HepG2 (cell line): ENCODE measurements around the gene ARID5B. TPM values are rescaled to one million over a fixed set of nuclear protein-coding genes. Genes with fewer than 3 reads are reported as not detected.

Source experiments
- ASH2L ChIP-seq: fragments of 300-600, 200-600 bp; sonication (generic); IDR thresholded peaks from 2 replicates; pipeline ENCODE4 v1.7.0; 2017; ENCODE audit warnings: low read depth, mild to moderate bottlenecking, moderate library complexity, mixed read lengths, low read length; ENCODE audit not compliant: insufficient read length
- CREM ChIP-seq, 2 experiments: sonication (generic) in 1 of 2; formaldehyde crosslinking in 1 of 2; IDR thresholded peaks; 2 replicates each; pipeline versions ENCODE4 v1.4.0 to v1.6.1; 2016 to 2020; ENCODE audit warnings: antibody characterized with exemption in 1 of 2, mild to moderate bottlenecking in 1 of 2, missing genetic modification reagents in 1 of 2
- ELF3 ChIP-seq: IDR thresholded peaks from 2 replicates; pipeline ENCODE4 v1.6.1; 2016; ENCODE audit warnings: missing genetic modification reagents, missing compliant biosample characterization
- MBD4 ChIP-seq: IDR thresholded peaks from 2 replicates; pipeline ENCODE4 v1.6.1; 2012; ENCODE audit warnings: low read length, inconsistent platforms, borderline replicate concordance
- MED1 ChIP-seq: sonication (generic); formaldehyde crosslinking; IDR thresholded peaks from 2 replicates; pipeline ENCODE4 v1.4.0; 2020; ENCODE audit warnings: missing genetic modification reagents
- MTA3 ChIP-seq: sonication (generic); formaldehyde crosslinking; IDR thresholded peaks from 2 replicates; pipeline ENCODE4 v1.4.0; 2020; ENCODE audit warnings: missing genetic modification reagents
- MTF2 ChIP-seq: sonication (generic); formaldehyde crosslinking; IDR thresholded peaks from 2 replicates; pipeline ENCODE4 v1.5.0; 2020; ENCODE audit warnings: missing genetic modification reagents, borderline replicate concordance
- SALL1 ChIP-seq: sonication (generic); formaldehyde crosslinking; IDR thresholded peaks from 2 replicates; pipeline ENCODE4 v1.8.0; 2022; ENCODE audit warnings: mild to moderate bottlenecking, missing genetic modification reagents
- SMAD3 ChIP-seq: sonication (generic); formaldehyde crosslinking; IDR thresholded peaks from 2 replicates; pipeline ENCODE4 v1.4.0; 2020; ENCODE audit warnings: missing genetic modification reagents
- SOX13 ChIP-seq, 3 experiments: fragments of 450-650 bp in 1 of 3; sonication (generic) in 1 of 3; formaldehyde crosslinking in 1 of 3; IDR thresholded peaks in 2 of 3; conservative IDR thresholded peaks in 1 of 3; 2 replicates each; pipeline versions ENCODE4 v1.5.0 to v1.6.1; 2016 to 2020; ENCODE audit warnings: antibody characterized with exemption in 1 of 3, mild to moderate bottlenecking in 1 of 3, missing compliant biosample characterization in 1 of 3, missing genetic modification reagents in 1 of 3, moderate library complexity in 1 of 3
- ZBTB7B ChIP-seq: sonication (generic); formaldehyde crosslinking; IDR thresholded peaks from 2 replicates; pipeline ENCODE4 v1.4.0; 2020; ENCODE audit warnings: missing genetic modification reagents
- ZNF12 ChIP-seq: sonication (generic); formaldehyde crosslinking; IDR thresholded peaks from 2 replicates; pipeline ENCODE4 v1.5.0; 2020; ENCODE audit warnings: missing genetic modification reagents
- ZNF143 ChIP-seq: sonication (generic); formaldehyde crosslinking; IDR thresholded peaks from 2 replicates; pipeline ENCODE4 v1.4.0; 2020; ENCODE audit warnings: missing genetic modification reagents
- ZNF331 ChIP-seq: sonication (generic); formaldehyde crosslinking; IDR thresholded peaks from 2 replicates; pipeline ENCODE4 v1.4.0; 2020; ENCODE audit warnings: missing genetic modification reagents
- ZNF547 ChIP-seq: sonication (generic); formaldehyde crosslinking; IDR thresholded peaks from 2 replicates; pipeline ENCODE4 v1.5.1; 2020; ENCODE audit warnings: mild to moderate bottlenecking, missing genetic modification reagents
- ZNF878 ChIP-seq: sonication (generic); formaldehyde crosslinking; IDR thresholded peaks from 2 replicates; pipeline ENCODE4 v1.8.1; 2023; ENCODE audit warnings: mild to moderate bottlenecking, missing genetic modification reagents, moderate library complexity
- ZSCAN9 ChIP-seq: IDR thresholded peaks from 2 replicates; pipeline ENCODE4 v1.6.1; 2016; ENCODE audit warnings: borderline replicate concordance
- polyA plus RNA-seq, 8 experiments: library from polyadenylated mRNA; depleted of rRNA in 3 of 8; stranded (reverse) in 7 of 8; unstranded in 1 of 8; fragments of >200 nt; fragmentation: Illumina TruSeq in 4 of 8; extraction: Trizol in 4 of 8; gene quantifications; 2 replicates each; pipeline versions ENCODE4 v1.2.1 to v1.2.3, GENCODE V29; 2011 to 2016; ENCODE audit warnings: low read depth in 4 of 8, missing spikeins in 1 of 8, mixed read lengths in 1 of 8; ENCODE audit not compliant: insufficient read depth in 1 of 8
- total RNA-seq, 5 experiments: library from RNA; depleted of rRNA; stranded (reverse); fragments of >200 nt; fragmentation: Illumina TruSeq; extraction: Trizol; gene quantifications; 2 replicates each; pipeline ENCODE4 v1.2.3, GENCODE V29; 2016; ENCODE audit warnings: low read depth in 1 of 5
- TF ChIP-seq, protein P1 (sequence below), 2 experiments: fragments of 450-650 bp in 1 of 2; sonication (generic) in 1 of 2; formaldehyde crosslinking; IDR thresholded peaks; 2 replicates each; pipeline versions ENCODE4 v1.5.0 to v1.8.0; 2020 to 2022; ENCODE audit warnings: mild to moderate bottlenecking in 1 of 2, missing genetic modification reagents in 1 of 2
- TF ChIP-seq, protein P2 (sequence below): sonication (generic); formaldehyde crosslinking; IDR thresholded peaks from 2 replicates; pipeline ENCODE4 v1.4.0; 2020; ENCODE audit warnings: missing genetic modification reagents
- TF ChIP-seq, protein P3 (sequence below): sonication (generic); formaldehyde crosslinking; conservative IDR thresholded peaks from 2 replicates; pipeline ENCODE4 v1.4.0; 2020; ENCODE audit warnings: missing genetic modification reagents
- TF ChIP-seq, protein P4 (sequence below): sonication (generic); formaldehyde crosslinking; IDR thresholded peaks from 2 replicates; pipeline ENCODE4 v1.4.0; 2020; ENCODE audit warnings: mild to moderate bottlenecking, missing genetic modification reagents
- TF ChIP-seq, protein P5 (sequence below): sonication (generic); formaldehyde crosslinking; IDR thresholded peaks from 2 replicates; pipeline ENCODE4 v1.4.0; 2020; ENCODE audit warnings: missing genetic modification reagents

ARID5B gene
- total and polyA plus RNA-seq, 2 of the 13 experiments (the other 11 are each of a cell fraction or from before 2014, with no cell fraction given) = 6.2 to 21.1 TPM

DNA sequence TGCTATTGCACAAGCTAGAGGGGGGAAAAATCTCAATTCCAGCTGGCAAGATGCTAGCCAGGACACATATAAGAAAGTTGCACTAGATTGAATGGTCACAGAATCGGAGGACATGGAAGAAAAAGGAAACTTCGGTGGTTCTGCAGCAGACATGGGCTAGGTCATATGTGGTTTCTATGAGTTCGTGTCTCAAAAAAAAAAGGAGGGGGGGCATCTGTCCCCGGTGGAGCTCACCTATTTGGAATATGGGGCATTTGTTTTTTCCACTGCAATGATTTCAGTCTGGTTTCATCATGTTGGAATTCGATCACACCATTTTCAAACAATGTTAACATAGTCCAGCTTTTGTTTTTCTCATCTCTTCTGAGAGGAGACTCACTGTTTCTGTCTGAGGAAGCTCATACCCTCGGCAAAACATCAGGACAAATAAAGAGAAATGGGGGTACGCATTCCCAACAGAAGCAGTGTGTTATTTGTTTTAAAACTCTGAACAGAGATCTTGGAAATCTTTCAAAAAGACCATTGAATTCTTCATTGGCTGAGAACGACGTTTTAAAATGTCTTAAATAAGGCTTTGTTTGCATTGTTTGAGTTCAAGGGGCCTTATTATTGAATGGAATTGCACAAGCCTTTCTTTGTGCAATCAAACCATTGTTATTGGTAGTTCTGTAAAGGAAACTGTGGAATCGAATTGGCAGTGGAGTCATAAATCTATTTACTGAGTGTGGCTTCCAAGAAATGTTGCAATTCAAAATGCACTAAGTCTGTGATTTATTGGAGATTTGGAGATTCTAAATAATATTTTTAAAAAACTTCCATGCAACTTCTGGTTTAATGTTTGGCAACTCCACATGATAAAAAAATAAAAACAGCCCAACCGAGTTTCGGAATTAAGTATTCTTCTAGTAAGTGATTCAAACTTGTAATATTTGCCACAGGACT is 194.0 kb downstream of the ARID5B start (continued):
- TF ChIP-seq MED1 (CRISPR knock-in tag) (peak; percentile 66), SMAD3 (CRISPR knock-in tag) (peak; percentile 72), MTF2 (no peak), ZNF878 (peak; percentile 46; the same call in 1 of the 2 replicates), MBD4 (0 out of 2 replicates have a peak, but pooled peaks have one; percentile 55), ASH2L (peak; percentile 97), ELF3 (peak; percentile 22), ZNF331 (peak; percentile 19; the same call in 1 of the 2 replicates), ZNF12 (CRISPR knock-in tag) (peak; percentile 29; the same call in 1 of the 2 replicates), ZBTB7B (CRISPR knock-in tag) (no peak), CREM (IDR thresholded peaks at IDR 0.05) (peak; percentile 91), CREM (CRISPR knock-in tag; IDR thresholded peaks at IDR 0.05) (no peak), ZSCAN9 (CRISPR knock-in tag) (peak; percentile 65; the same call in 1 of the 2 replicates), ZNF143 (CRISPR knock-in tag) (no peak), SOX13 (IDR thresholded peaks at IDR 0.05) (peak; percentile 99), SOX13 (CRISPR knock-in tag; conservative IDR thresholded peaks at IDR 0.05 in 1 of 2, IDR thresholded peaks at IDR 0.05 in 1 of 2) (peak in 1 of 2 experiments; percentile 100; a peak in 2 of 4 replicates), ZNF547 (CRISPR knock-in tag) (no peak), SALL1 (CRISPR knock-in tag) (peak; percentile 23; the same call in 1 of the 2 replicates), MTA3 (CRISPR knock-in tag) (no peak)
- TF ChIP-seq, protein P1, sequence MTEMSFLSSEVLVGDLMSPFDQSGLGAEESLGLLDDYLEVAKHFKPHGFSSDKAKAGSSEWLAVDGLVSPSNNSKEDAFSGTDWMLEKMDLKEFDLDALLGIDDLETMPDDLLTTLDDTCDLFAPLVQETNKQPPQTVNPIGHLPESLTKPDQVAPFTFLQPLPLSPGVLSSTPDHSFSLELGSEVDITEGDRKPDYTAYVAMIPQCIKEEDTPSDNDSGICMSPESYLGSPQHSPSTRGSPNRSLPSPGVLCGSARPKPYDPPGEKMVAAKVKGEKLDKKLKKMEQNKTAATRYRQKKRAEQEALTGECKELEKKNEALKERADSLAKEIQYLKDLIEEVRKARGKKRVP (CRISPR knock-in tag; IDR thresholded peaks at IDR 0.05) = peak in 1 of 2 experiments; percentile 98; a peak in 3 of 4 replicates
- TF ChIP-seq, protein P2, sequence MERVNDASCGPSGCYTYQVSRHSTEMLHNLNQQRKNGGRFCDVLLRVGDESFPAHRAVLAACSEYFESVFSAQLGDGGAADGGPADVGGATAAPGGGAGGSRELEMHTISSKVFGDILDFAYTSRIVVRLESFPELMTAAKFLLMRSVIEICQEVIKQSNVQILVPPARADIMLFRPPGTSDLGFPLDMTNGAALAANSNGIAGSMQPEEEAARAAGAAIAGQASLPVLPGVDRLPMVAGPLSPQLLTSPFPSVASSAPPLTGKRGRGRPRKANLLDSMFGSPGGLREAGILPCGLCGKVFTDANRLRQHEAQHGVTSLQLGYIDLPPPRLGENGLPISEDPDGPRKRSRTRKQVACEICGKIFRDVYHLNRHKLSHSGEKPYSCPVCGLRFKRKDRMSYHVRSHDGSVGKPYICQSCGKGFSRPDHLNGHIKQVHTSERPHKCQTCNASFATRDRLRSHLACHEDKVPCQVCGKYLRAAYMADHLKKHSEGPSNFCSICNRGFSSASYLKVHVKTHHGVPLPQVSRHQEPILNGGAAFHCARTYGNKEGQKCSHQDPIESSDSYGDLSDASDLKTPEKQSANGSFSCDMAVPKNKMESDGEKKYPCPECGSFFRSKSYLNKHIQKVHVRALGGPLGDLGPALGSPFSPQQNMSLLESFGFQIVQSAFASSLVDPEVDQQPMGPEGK (CRISPR knock-in tag) = peak; percentile 71; the same call in 1 of the 2 replicates
- TF ChIP-seq, protein P3, sequence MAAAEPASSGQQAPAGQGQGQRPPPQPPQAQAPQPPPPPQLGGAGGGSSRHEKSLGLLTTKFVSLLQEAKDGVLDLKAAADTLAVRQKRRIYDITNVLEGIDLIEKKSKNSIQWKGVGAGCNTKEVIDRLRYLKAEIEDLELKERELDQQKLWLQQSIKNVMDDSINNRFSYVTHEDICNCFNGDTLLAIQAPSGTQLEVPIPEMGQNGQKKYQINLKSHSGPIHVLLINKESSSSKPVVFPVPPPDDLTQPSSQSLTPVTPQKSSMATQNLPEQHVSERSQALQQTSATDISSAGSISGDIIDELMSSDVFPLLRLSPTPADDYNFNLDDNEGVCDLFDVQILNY (CRISPR knock-in tag) = no peak
- TF ChIP-seq, protein P4, sequence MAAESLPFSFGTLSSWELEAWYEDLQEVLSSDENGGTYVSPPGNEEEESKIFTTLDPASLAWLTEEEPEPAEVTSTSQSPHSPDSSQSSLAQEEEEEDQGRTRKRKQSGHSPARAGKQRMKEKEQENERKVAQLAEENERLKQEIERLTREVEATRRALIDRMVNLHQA (CRISPR knock-in tag) = peak; percentile 95
- TF ChIP-seq, protein P5, sequence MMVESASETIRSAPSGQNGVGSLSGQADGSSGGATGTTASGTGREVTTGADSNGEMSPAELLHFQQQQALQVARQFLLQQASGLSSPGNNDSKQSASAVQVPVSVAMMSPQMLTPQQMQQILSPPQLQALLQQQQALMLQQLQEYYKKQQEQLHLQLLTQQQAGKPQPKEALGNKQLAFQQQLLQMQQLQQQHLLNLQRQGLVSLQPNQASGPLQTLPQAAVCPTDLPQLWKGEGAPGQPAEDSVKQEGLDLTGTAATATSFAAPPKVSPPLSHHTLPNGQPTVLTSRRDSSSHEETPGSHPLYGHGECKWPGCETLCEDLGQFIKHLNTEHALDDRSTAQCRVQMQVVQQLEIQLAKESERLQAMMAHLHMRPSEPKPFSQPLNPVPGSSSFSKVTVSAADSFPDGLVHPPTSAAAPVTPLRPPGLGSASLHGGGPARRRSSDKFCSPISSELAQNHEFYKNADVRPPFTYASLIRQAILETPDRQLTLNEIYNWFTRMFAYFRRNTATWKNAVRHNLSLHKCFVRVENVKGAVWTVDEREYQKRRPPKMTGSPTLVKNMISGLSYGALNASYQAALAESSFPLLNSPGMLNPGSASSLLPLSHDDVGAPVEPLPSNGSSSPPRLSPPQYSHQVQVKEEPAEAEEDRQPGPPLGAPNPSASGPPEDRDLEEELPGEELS = peak; percentile 69
